Activated CD4-positive, alpha-beta memory T cell treated with anti-CD3 and anti-CD28 coated beads, Interleukin-2, amount 10 ng/mL, durations not matched to agents 7 days and 5 days (primary cell): ENCODE data around the gene RILP. TPM values are rescaled to one million over a fixed set of nuclear protein-coding genes. Genes with fewer than 3 reads are reported as not detected.
"Not testable (repeated sequence)": the region's sequence is repeated elsewhere in the genome, so short reads cannot be mapped to it uniquely, and the experiment has no call there.

ENCODE experiments used
- CTCF ChIA-PET: fragments of 350-600 bp; sonication (Branson Sonifier 250); formaldehyde crosslinking; loops from one replicate; lab custom pipeline; 2021; ENCODE audit warnings: antibody characterized with exemption, inconsistent platforms; lab: Charles Lee
- POLR2A ChIA-PET: fragments of 350-600 bp; sonication (Branson Sonifier 250); formaldehyde crosslinking; loops from one replicate; lab custom pipeline; 2021; ENCODE audit warnings: antibody characterized with exemption; lab: Charles Lee
- DNase-seq: peaks from one replicate; pipeline ENCODE4 v3.0.0-alpha.2; 2020
- H3K27ac Mint-ChIP-seq: one replicate; pipeline ENCODE4 v1.8.0; 2021; ENCODE audit warnings: mild to moderate bottlenecking, mixed read lengths
- H3K27me3 Mint-ChIP-seq: one replicate; pipeline ENCODE4 v1.8.0; 2021; ENCODE audit warnings: mixed read lengths
- H3K36me3 Mint-ChIP-seq: one replicate; pipeline ENCODE4 v1.8.0; 2021; ENCODE audit warnings: low read depth, mixed read lengths
- H3K4me1 Mint-ChIP-seq: one replicate; pipeline ENCODE4 v1.8.0; 2021; ENCODE audit warnings: mixed read lengths
- H3K4me3 Mint-ChIP-seq: one replicate; pipeline ENCODE4 v1.8.0; 2021; ENCODE audit warnings: mild to moderate bottlenecking, mixed read lengths
- H3K9me3 Mint-ChIP-seq: one replicate; pipeline ENCODE4 v1.8.0; 2021; ENCODE audit warnings: mixed read lengths
- total RNA-seq, 2 experiments: library from RNA; stranded (reverse); gene quantifications; one replicate each; pipeline ENCODE4 v1.2.3, GENCODE V29; 2021

Gene RILP
- total RNA-seq, 2 experiments from 2014 or later: 7.5 to 8.7 TPM

- H3K4me3 Mint-ChIP-seq, DNase-seq, H3K9me3 Mint-ChIP-seq, H3K27me3 Mint-ChIP-seq, H3K4me1 Mint-ChIP-seq, H3K27ac Mint-ChIP-seq: not testable (repeated sequence)
- CTCF ChIA-PET: interaction anchor here (0.6 to 1.5 kb wide), 5 partner anchors 8 to 666 kb away, joined by 3 to 4 read pairs (median 3); partner anchors contain the start of gene HIC1
- POLR2A ChIA-PET: interaction anchor here (1.2 kb wide), 1 partner anchor 14 kb away, joined by 4 read pairs; the partner anchor contains the start of gene RILP
- peaks cover 69% of the 10 kb centered on the region for H3K36me3 Mint-ChIP-seq
Measured at GRCh38 chr17:1663934-1664333, 14.3 kb upstream of the RILP start.

GRCh38 chr17:1661045-1661444, 11.4 kb upstream of the RILP start:
- no peak for DNase-seq
- no peak overlapping the region for H3K4me3 Mint-ChIP-seq
- H3K27ac Mint-ChIP-seq: no peak overlapping the region
- no peaks in the 10 kb centered on the region for H3K27me3 Mint-ChIP-seq
- no peaks in the 10 kb centered on the region for H3K9me3 Mint-ChIP-seq
- peaks cover 70% of the 10 kb centered on the region for H3K36me3 Mint-ChIP-seq
- ChIA-PET POLR2A (interaction anchor here (1.0 to 2.7 kb wide), 4 partner anchors 9 to 55 kb away, joined by 5 to 15 read pairs (median 8); partner anchors contain the start of genes PRPF8 and RILP), CTCF (interaction anchor here (0.6 to 3.4 kb wide), 2 partner anchors 11 to 12 kb away, joined by 3 to 13 read pairs; partner anchors contain the start of gene RILP)
- no peaks in the 10 kb centered on the region for H3K4me1 Mint-ChIP-seq

GRCh38 chr17:1658100-1658499, 8.4 kb upstream of the RILP start:
- H3K4me1 Mint-ChIP-seq: no peaks in the 10 kb centered on the region
- peaks cover 81% of the 10 kb centered on the region for H3K36me3 Mint-ChIP-seq
- ChIA-PET CTCF (interaction anchor here (1.1 kb wide), 1 partner anchor 9 kb away, joined by 6 read pairs; no protein-coding TSS in a partner anchor), POLR2A (interaction anchor here (1.3 kb wide), 1 partner anchor 9 kb away, joined by 4 read pairs; the partner anchor contains the start of gene RILP)
- DNase-seq: no peak
- no peaks in the 10 kb centered on the region for H3K27me3 Mint-ChIP-seq
- no peak overlapping the region for H3K27ac Mint-ChIP-seq
- H3K9me3 Mint-ChIP-seq: no peaks in the 10 kb centered on the region
- H3K4me3 Mint-ChIP-seq: no peak overlapping the region

- H3K9me3 Mint-ChIP-seq: no peaks in the 10 kb centered on the region
- H3K36me3 Mint-ChIP-seq: peaks cover 71% of the 10 kb centered on the region
- DNase-seq: no peak
- H3K27ac Mint-ChIP-seq: no peak overlapping the region
- H3K4me3 Mint-ChIP-seq: no peak overlapping the region
- peaks cover 10% of the 10 kb centered on the region for H3K4me1 Mint-ChIP-seq
- ChIA-PET POLR2A (no interaction called here), CTCF (no interaction called here)
- H3K27me3 Mint-ChIP-seq: no peaks in the 10 kb centered on the region
Measured at GRCh38 chr17:1653735-1654134, 4.1 kb upstream of the RILP start.

GRCh38 chr17:1652794-1653193, 3.1 kb upstream of the RILP start:
- CTCF ChIA-PET: not testable (repeated sequence)

GRCh38 chr17:1651559-1651844, 1.8 kb upstream of the RILP start:
- no peak overlapping the region for H3K4me3 Mint-ChIP-seq
- peaks cover 14% of the 10 kb centered on the region for H3K4me1 Mint-ChIP-seq
- no peaks in the 10 kb centered on the region for H3K9me3 Mint-ChIP-seq
- POLR2A ChIA-PET: interaction anchor here (0.8 to 1.4 kb wide), 2 partner anchors 9 to 33 kb away, joined by 3 to 5 read pairs; no protein-coding TSS in a partner anchor
- no peak for DNase-seq
- no peak overlapping the region for H3K27ac Mint-ChIP-seq
- H3K36me3 Mint-ChIP-seq: peaks cover 54% of the 10 kb centered on the region
- no peaks in the 10 kb centered on the region for H3K27me3 Mint-ChIP-seq
- CTCF ChIA-PET: interaction anchor here (1.1 kb wide), 1 partner anchor 17 kb away, joined by 4 read pairs; no protein-coding TSS in a partner anchor

More at GRCh38 chr17:1652794-1653193, 3.1 kb upstream of the RILP start:
- POLR2A ChIA-PET: interaction anchor here (1.4 kb wide), 1 partner anchor 8 kb away, joined by 5 read pairs; no protein-coding TSS in a partner anchor
- not testable (repeated sequence) for H3K27me3 Mint-ChIP-seq, H3K4me3 Mint-ChIP-seq, H3K27ac Mint-ChIP-seq, H3K9me3 Mint-ChIP-seq, DNase-seq
- peaks cover 62% of the 10 kb centered on the region for H3K36me3 Mint-ChIP-seq
- peaks cover 10% of the 10 kb centered on the region for H3K4me1 Mint-ChIP-seq

GRCh38 chr17:1650731-1651558, 1.3 kb upstream of the RILP start:
- CTCF ChIA-PET: interaction anchor here (2.5 to 3.6 kb wide), 2 partner anchors 18 to 21 kb away, joined by 23 to 25 read pairs; partner anchors contain the start of gene SLC43A2
- Mint-ChIP-seq H3K4me1 (peaks cover 20% of the 10 kb centered on the region), H3K27me3 (no peaks in the 10 kb centered on the region), H3K9me3 (no peaks in the 10 kb centered on the region), H3K4me3 (no peak overlapping the region), H3K27ac (no peak overlapping the region), H3K36me3 (peaks cover 48% of the 10 kb centered on the region)
- no peak for DNase-seq
- POLR2A ChIA-PET: interaction anchor here (0.8 to 3.0 kb wide), 9 partner anchors 10 to 178 kb away, joined by 3 to 15 read pairs (median 5); partner anchors contain the start of genes PRPF8, RPA1 and SMYD4

GRCh38 chr17:1648963-1649843, 463 bp downstream of the RILP start:
- H3K36me3 Mint-ChIP-seq: peaks cover 37% of the 10 kb centered on the region
- H3K4me1 Mint-ChIP-seq: peaks cover 37% of the 10 kb centered on the region
- peak; percentile 95 for DNase-seq
- POLR2A ChIA-PET: interaction anchor here (0.6 to 3.0 kb wide), 21 partner anchors 8 to 744 kb away, joined by 3 to 19 read pairs (median 5); partner anchors contain the start of genes INPP5K, PRPF8, RPA1 and RTN4RL1
- H3K9me3 Mint-ChIP-seq: no peaks in the 10 kb centered on the region
- H3K4me3 Mint-ChIP-seq: peak overlapping the region; percentile 62
- peak overlapping the region; percentile 64 for H3K27ac Mint-ChIP-seq
- CTCF ChIA-PET: interaction anchor here (0.5 to 3.6 kb wide), 30 partner anchors 9 to 602 kb away, joined by 3 to 25 read pairs (median 4); partner anchors contain the start of genes PITPNA, PRPF8 and SLC43A2
- no peaks in the 10 kb centered on the region for H3K27me3 Mint-ChIP-seq

- ChIA-PET POLR2A (interaction anchor here (0.9 to 3.0 kb wide), 15 partner anchors 10 to 745 kb away, joined by 3 to 19 read pairs (median 4); partner anchors contain the start of genes PRPF8, RTN4RL1, SLC43A2 and YWHAE), CTCF (interaction anchor here (0.5 to 3.6 kb wide), 23 partner anchors 9 to 603 kb away, joined by 3 to 25 read pairs (median 5); partner anchors contain the start of genes PITPNA, PRPF8 and SLC43A2)
- Mint-ChIP-seq H3K36me3 (peaks cover 29% of the 10 kb centered on the region), H3K4me3 (peak overlapping the region; percentile 58), H3K27ac (no peak overlapping the region), H3K27me3 (no peaks in the 10 kb centered on the region), H3K9me3 (no peaks in the 10 kb centered on the region), H3K4me1 (peaks cover 41% of the 10 kb centered on the region)
- DNase-seq: peak; percentile 31
Measured at GRCh38 chr17:1648173-1648962, 1.3 kb downstream of the RILP start.

GRCh38 chr17:1647802-1648171, 1.9 kb downstream of the RILP start:
- Mint-ChIP-seq H3K27ac (no peak overlapping the region), H3K27me3 (no peaks in the 10 kb centered on the region), H3K4me1 (peaks cover 41% of the 10 kb centered on the region), H3K9me3 (no peaks in the 10 kb centered on the region), H3K36me3 (peaks cover 23% of the 10 kb centered on the region), H3K4me3 (no peak overlapping the region)
- DNase-seq: no peak
- CTCF ChIA-PET: interaction anchor here (1.3 to 3.6 kb wide), 4 partner anchors 10 to 85 kb away, joined by 4 to 25 read pairs (median 6); partner anchors contain the start of genes PITPNA and SLC43A2
- POLR2A ChIA-PET: interaction anchor here (1.1 to 3.0 kb wide), 4 partner anchors 13 to 21 kb away, joined by 3 to 15 read pairs (median 11); partner anchors contain the start of gene SLC43A2

- H3K9me3 Mint-ChIP-seq: no peaks in the 10 kb centered on the region
- no peak overlapping the region for H3K27ac Mint-ChIP-seq
- no peak for DNase-seq
- no peak overlapping the region for H3K4me3 Mint-ChIP-seq
- no peaks in the 10 kb centered on the region for H3K27me3 Mint-ChIP-seq
- CTCF ChIA-PET: no interaction called here
- H3K36me3 Mint-ChIP-seq: peaks cover 10% of the 10 kb centered on the region
- peaks cover 41% of the 10 kb centered on the region for H3K4me1 Mint-ChIP-seq
- POLR2A ChIA-PET: interaction anchor here (3.2 kb wide), 1 partner anchor 70 kb away, joined by 11 read pairs; no protein-coding TSS in a partner anchor
Measured at GRCh38 chr17:1646199-1646875, 3.3 kb downstream of the RILP start.
